A673 (cell line): Measurements from ENCODE around the gene CDH12. TPM values are rescaled to one million over a fixed set of nuclear protein-coding genes. Genes with fewer than 3 reads are reported as not detected.
A peak's percentile ranks its signal among the peaks of the same experiment; 100 is the strongest.

Experiments
- BruUV-seq: library from RNA; stranded (reverse); fragments of 400-500 nt; replicated peaks from 2 replicates; lab custom pipeline; 2021; lab: Mats Ljungman, UMichigan
- CTCF ChIA-PET: fragments of 300-600 bp; sonication (Branson Sonifier 250); formaldehyde crosslinking; loops from one replicate; lab custom pipeline; 2022; ENCODE audit warnings: antibody characterized with exemption; lab: Charles Lee
- POLR2A ChIA-PET: fragments of 300-600 bp; sonication (Branson Sonifier 250); formaldehyde crosslinking; loops from one replicate; lab custom pipeline; 2022; ENCODE audit warnings: antibody characterized with exemption; ENCODE audit not compliant: low non-redundant PET; lab: Charles Lee
- DNase-seq: peaks from one replicate; pipeline ENCODE4 v3.0.0-alpha.2; 2015; ENCODE audit warnings: low spot score
- H3K27ac ChIP-seq: fragments of 200-600 bp; sonication (generic); 2 replicates; pipeline ENCODE4 v1.5.1; 2016; ENCODE audit warnings: mixed run types, low read depth, mild to moderate bottlenecking, mixed read lengths, antibody characterized with exemption, low read length; ENCODE audit not compliant: poor library complexity, severe bottlenecking
- H3K27me3 ChIP-seq: fragments of 200-600 bp; sonication (generic); replicated peaks from 2 replicates; pipeline ENCODE4 v1.6.1; 2017; ENCODE audit warnings: mixed run types, low read depth, mild to moderate bottlenecking, mixed read lengths, antibody characterized with exemption, low read length; ENCODE audit not compliant: insufficient read depth, poor library complexity
- H3K36me3 ChIP-seq: fragments of 200-600 bp; sonication (generic); 2 replicates; pipeline ENCODE4 v1.6.1; 2016; ENCODE audit warnings: mixed run types, mild to moderate bottlenecking, mixed read lengths, antibody characterized with exemption, low read length; ENCODE audit not compliant: insufficient read depth, poor library complexity, severe bottlenecking
- H3K4me1 ChIP-seq: fragments of 200-600 bp; sonication (generic); 2 replicates; pipeline ENCODE4 v1.6.1; 2017; ENCODE audit warnings: mixed run types, mild to moderate bottlenecking, mixed read lengths, antibody characterized with exemption, low read length; ENCODE audit not compliant: insufficient read depth, poor library complexity, severe bottlenecking
- H3K4me3 ChIP-seq: fragments of 200-600 bp; sonication (generic); 2 replicates; pipeline ENCODE4 v1.5.1; 2016; ENCODE audit warnings: low read depth, mixed run types, mild to moderate bottlenecking, mixed read lengths, low read length; ENCODE audit not compliant: poor library complexity, severe bottlenecking
- H3K9me3 ChIP-seq: fragments of 200-600 bp; sonication (generic); 2 replicates; pipeline ENCODE4 v1.6.1; 2016; ENCODE audit warnings: mixed run types, low read depth, mild to moderate bottlenecking, mixed read lengths, antibody characterized with exemption, low read length; ENCODE audit not compliant: poor library complexity, severe bottlenecking
- EZH2 ChIP-seq: fragments of 200-600 bp; sonication (generic); IDR thresholded peaks from 2 replicates; pipeline ENCODE4 v1.6.1; 2017; ENCODE audit warnings: borderline replicate concordance, low read depth, mild to moderate bottlenecking, mixed read lengths, antibody characterized with exemption, low read length; ENCODE audit not compliant: poor library complexity, severe bottlenecking
- intact Hi-C: fragments of 100-400 bp; cut with micrococcal nuclease; formaldehyde crosslinking; loops from one replicate; pipeline ENCODE4 v1.10.0; 2022; ENCODE audit not compliant: unreplicated experiment
- total RNA-seq: library from RNA; stranded (reverse); gene quantifications from 2 replicates; pipeline ENCODE4 v1.2.3, GENCODE V29; 2021
- TF ChIP-seq, protein P1 (sequence below): fragments of 300-800, 200-600 bp; sonication (generic); conservative IDR thresholded peaks from 2 replicates; pipeline ENCODE4 v1.5.1; 2017; ENCODE audit warnings: low read depth, mild to moderate bottlenecking, antibody characterized with exemption, low read length, moderate library complexity, mixed read lengths

Gene CDH12
- total RNA-seq, 1 experiment from 2014 or later: 39.5 TPM

- TF ChIP-seq, protein P1, sequence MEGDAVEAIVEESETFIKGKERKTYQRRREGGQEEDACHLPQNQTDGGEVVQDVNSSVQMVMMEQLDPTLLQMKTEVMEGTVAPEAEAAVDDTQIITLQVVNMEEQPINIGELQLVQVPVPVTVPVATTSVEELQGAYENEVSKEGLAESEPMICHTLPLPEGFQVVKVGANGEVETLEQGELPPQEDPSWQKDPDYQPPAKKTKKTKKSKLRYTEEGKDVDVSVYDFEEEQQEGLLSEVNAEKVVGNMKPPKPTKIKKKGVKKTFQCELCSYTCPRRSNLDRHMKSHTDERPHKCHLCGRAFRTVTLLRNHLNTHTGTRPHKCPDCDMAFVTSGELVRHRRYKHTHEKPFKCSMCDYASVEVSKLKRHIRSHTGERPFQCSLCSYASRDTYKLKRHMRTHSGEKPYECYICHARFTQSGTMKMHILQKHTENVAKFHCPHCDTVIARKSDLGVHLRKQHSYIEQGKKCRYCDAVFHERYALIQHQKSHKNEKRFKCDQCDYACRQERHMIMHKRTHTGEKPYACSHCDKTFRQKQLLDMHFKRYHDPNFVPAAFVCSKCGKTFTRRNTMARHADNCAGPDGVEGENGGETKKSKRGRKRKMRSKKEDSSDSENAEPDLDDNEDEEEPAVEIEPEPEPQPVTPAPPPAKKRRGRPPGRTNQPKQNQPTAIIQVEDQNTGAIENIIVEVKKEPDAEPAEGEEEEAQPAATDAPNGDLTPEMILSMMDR: no peak
- no peak for TF ChIP-seq EZH2
- H3K36me3 ChIP-seq: no peaks in the 10 kb centered on the region
- no TSS peak for BruUV-seq
- POLR2A ChIA-PET: no interaction called here
- CTCF ChIA-PET: no interaction called here
- no peaks in the 10 kb centered on the region for H3K9me3 ChIP-seq
- H3K4me1 ChIP-seq: peaks cover 8% of the 10 kb centered on the region
- no peak overlapping the region for H3K27ac ChIP-seq
- no peaks in the 10 kb centered on the region for H3K27me3 ChIP-seq
- DNase-seq: peak; percentile 17
- intact Hi-C loops: no loop called here
- no peak overlapping the region for H3K4me3 ChIP-seq
These were observed 764.6 kb downstream of the CDH12 start for GRCh38 chr5:22088517-22088916.

GRCh38 chr5:22079566-22079965 lies 773.6 kb downstream of the CDH12 start:
- CTCF ChIA-PET: no interaction called here
- no peak overlapping the region for H3K27ac ChIP-seq
- H3K4me3 ChIP-seq: no peak overlapping the region
- no peak for DNase-seq
- TF ChIP-seq, protein P1: no peak
- no peak for TF ChIP-seq EZH2
- H3K9me3 ChIP-seq: no peaks in the 10 kb centered on the region
- H3K27me3 ChIP-seq: no peaks in the 10 kb centered on the region
- POLR2A ChIA-PET: no interaction called here
- no peaks in the 10 kb centered on the region for H3K4me1 ChIP-seq
- H3K36me3 ChIP-seq: peaks cover 14% of the 10 kb centered on the region
- no TSS peak for BruUV-seq
- intact Hi-C loops: no loop called here

GRCh38 chr5:22079002-22079401 lies 774.1 kb downstream of the CDH12 start:
- BruUV-seq: no TSS peak
- Histone ChIP-seq H3K4me1 (no peaks in the 10 kb centered on the region), H3K4me3 (no peak overlapping the region), H3K36me3 (peaks cover 14% of the 10 kb centered on the region), H3K27me3 (no peaks in the 10 kb centered on the region), H3K27ac (no peak overlapping the region), H3K9me3 (no peaks in the 10 kb centered on the region)
- intact Hi-C loops: no loop called here
- DNase-seq: no peak
- no peak for TF ChIP-seq EZH2
- TF ChIP-seq, protein P1: no peak
- POLR2A ChIA-PET: no interaction called here
- CTCF ChIA-PET: no interaction called here
